ENCODE measurements around the gene WBP2.

Gene WBP2

DNA sequence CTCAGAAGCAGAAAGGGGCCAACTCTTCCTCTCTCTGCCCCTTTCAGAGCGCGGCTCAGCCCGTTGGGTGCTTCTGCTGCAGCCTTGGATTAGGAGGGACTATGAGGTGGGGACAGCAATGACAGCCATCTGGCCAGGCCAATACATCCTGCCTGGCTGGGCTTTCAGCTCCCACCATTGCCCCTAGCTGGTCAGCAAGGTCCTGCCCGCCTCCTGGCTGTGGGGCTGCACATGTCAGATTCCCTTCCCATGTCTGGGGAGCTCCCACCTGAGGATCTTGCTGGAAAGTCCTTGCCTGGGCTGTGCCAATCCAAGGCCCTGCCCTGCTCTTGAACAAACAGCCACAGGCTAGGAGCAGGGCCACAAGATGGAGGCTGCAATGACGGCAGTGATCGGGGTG, 33.3 kb upstream of the WBP2 start:
- TF ChIP-seq, protein P1, sequence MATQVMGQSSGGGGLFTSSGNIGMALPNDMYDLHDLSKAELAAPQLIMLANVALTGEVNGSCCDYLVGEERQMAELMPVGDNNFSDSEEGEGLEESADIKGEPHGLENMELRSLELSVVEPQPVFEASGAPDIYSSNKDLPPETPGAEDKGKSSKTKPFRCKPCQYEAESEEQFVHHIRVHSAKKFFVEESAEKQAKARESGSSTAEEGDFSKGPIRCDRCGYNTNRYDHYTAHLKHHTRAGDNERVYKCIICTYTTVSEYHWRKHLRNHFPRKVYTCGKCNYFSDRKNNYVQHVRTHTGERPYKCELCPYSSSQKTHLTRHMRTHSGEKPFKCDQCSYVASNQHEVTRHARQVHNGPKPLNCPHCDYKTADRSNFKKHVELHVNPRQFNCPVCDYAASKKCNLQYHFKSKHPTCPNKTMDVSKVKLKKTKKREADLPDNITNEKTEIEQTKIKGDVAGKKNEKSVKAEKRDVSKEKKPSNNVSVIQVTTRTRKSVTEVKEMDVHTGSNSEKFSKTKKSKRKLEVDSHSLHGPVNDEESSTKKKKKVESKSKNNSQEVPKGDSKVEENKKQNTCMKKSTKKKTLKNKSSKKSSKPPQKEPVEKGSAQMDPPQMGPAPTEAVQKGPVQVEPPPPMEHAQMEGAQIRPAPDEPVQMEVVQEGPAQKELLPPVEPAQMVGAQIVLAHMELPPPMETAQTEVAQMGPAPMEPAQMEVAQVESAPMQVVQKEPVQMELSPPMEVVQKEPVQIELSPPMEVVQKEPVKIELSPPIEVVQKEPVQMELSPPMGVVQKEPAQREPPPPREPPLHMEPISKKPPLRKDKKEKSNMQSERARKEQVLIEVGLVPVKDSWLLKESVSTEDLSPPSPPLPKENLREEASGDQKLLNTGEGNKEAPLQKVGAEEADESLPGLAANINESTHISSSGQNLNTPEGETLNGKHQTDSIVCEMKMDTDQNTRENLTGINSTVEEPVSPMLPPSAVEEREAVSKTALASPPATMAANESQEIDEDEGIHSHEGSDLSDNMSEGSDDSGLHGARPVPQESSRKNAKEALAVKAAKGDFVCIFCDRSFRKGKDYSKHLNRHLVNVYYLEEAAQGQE (IDR thresholded peaks at IDR 0.05; ENCODE audit: insufficient read depth in 1 of 2, low read depth in 2 of 2, low read length in 2 of 2): no peak
- TF ChIP-seq TAF1 (IDR thresholded peaks at IDR 0.05; ENCODE audit: borderline replicate concordance, insufficient read depth, low read length) (no peak), POLR2AphosphoS5 (IDR thresholded peaks at IDR 0.05; ENCODE audit: low read depth, low read length) (no peak), SIN3A (IDR thresholded peaks at IDR 0.05; ENCODE audit: borderline replicate concordance, insufficient read depth, low read length) (no peak), FOXP2 (optimal IDR thresholded peaks at IDR 0.05; ENCODE audit: borderline replicate concordance, extremely low read depth, extremely low read length, insufficient read depth) (no peak)

DNA sequence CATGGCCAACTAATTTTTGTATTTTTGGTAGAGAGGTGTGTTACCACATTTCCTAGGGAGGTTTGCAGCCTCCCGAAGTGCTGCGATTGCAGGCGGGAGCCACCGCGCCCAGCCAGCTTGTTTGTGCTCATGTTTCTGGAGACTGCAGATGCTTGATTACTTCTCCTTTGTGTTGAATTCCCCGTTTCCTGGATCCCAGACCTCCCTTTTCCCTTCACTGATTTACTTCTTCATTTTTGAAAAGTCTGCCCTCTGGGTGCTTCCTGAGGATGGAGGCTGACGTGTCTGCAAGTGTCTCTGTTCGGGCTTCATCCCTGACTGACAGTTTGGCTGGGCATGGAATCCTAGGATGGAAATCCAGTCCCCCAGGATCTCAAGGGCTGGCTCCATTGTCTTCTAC, 30.3 kb upstream of the WBP2 start:
- TF ChIP-seq TAF1 (IDR thresholded peaks at IDR 0.05; ENCODE audit: borderline replicate concordance, insufficient read depth, low read length): no peak
- TF ChIP-seq FOXP2 (optimal IDR thresholded peaks at IDR 0.05; ENCODE audit: borderline replicate concordance, extremely low read depth, extremely low read length, insufficient read depth): no peak
- TF ChIP-seq, protein P1 (IDR thresholded peaks at IDR 0.05; ENCODE audit: insufficient read depth in 1 of 2, low read depth in 2 of 2, low read length in 2 of 2): no peak
- TF ChIP-seq POLR2AphosphoS5 (IDR thresholded peaks at IDR 0.05; ENCODE audit: low read depth, low read length): no peak
- no peak for TF ChIP-seq SIN3A (IDR thresholded peaks at IDR 0.05; ENCODE audit: borderline replicate concordance, insufficient read depth, low read length)

DNA sequence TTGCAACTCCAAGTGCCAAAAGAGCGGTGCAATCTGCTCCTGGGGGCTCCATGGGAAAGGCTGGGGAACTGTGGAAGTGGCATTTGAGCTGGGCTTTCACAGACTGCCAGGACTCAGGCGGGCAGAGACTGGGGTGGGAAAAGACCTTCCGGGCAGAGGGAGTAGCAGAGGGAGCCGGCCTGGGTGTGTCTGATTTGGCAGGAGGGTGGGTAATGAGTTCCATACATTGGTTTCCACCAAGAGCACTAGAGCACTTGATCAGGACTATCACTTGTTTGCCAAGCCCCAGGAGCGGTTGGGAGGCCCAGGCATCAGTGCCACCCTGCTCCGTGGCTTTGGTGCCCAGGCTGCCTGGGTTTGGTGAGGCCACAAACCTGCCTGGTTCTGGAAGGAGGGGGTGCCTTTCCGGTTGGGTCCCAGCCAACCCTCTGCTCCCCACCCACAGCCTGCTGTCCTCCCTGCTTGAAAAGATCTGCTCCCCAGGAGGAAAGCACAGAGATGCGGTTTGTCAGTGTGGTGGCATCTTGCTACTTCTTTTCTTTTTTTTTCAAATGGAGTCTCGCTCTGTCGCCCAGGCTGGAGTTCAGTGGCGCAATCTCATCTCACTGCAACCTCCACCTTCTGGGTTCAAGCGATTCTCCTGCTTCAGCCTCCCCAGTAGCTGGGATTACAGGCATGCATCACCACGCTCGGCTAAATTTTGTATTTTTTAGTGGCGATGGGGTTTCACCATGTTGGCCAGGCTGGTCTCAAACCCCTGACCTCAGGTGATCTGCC, 26.7 kb upstream of the WBP2 start:
- TF ChIP-seq TAF1 (IDR thresholded peaks at IDR 0.05; ENCODE audit: borderline replicate concordance, insufficient read depth, low read length): no peak
- TF ChIP-seq, protein P1 (IDR thresholded peaks at IDR 0.05; ENCODE audit: insufficient read depth in 1 of 2, low read depth in 2 of 2, low read length in 2 of 2): no peak
- TF ChIP-seq POLR2AphosphoS5 (IDR thresholded peaks at IDR 0.05; ENCODE audit: low read depth, low read length): no peak
- no peak for TF ChIP-seq FOXP2 (optimal IDR thresholded peaks at IDR 0.05; ENCODE audit: borderline replicate concordance, extremely low read depth, extremely low read length, insufficient read depth)
- TF ChIP-seq SIN3A (IDR thresholded peaks at IDR 0.05; ENCODE audit: borderline replicate concordance, insufficient read depth, low read length): no peak

DNA sequence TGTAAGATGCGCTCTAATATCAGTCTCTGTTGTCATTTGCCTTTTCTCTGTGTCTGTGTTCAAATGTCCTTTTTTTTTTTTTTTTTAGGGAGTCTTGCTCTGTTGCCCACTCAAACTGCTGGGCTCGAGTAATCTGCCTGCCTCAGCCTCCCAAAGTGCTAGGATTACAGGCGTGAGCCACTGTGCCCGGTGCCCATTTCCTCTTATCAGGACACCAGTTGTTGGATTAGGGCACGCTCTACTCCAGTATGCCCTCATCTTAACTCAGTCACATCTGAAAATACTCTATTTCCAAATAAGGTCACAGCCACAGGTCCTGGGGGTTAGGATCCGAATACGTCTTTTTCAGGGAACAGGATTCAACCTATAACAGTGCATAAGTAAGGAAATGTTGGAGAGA, 25.1 kb upstream of the WBP2 start:
- TF ChIP-seq TAF1 (IDR thresholded peaks at IDR 0.05; ENCODE audit: borderline replicate concordance, insufficient read depth, low read length): no peak
- no peak for TF ChIP-seq POLR2AphosphoS5 (IDR thresholded peaks at IDR 0.05; ENCODE audit: low read depth, low read length)
- no peak for TF ChIP-seq SIN3A (IDR thresholded peaks at IDR 0.05; ENCODE audit: borderline replicate concordance, insufficient read depth, low read length)
- no peak for TF ChIP-seq FOXP2 (optimal IDR thresholded peaks at IDR 0.05; ENCODE audit: borderline replicate concordance, extremely low read depth, extremely low read length, insufficient read depth)
- TF ChIP-seq, protein P1 (IDR thresholded peaks at IDR 0.05; ENCODE audit: insufficient read depth in 1 of 2, low read depth in 2 of 2, low read length in 2 of 2): no peak
